B cell (primary cell): ENCODE data around the gene CFAP53. TPM values are rescaled to one million over a fixed set of nuclear protein-coding genes. Genes with fewer than 3 reads are reported as not detected.

Experiments used
- ATAC-seq: fragments of 200-7000 bp; cut with Tn5 transposase; one replicate; pipeline ENCODE4 v1.10.0; 2021; ENCODE audit warnings: low read depth, mild to moderate bottlenecking, moderate number of reproducible peaks, moderate library complexity
- CTCF ChIA-PET: fragments of 350-600 bp; sonication (Branson Sonifier 250); formaldehyde crosslinking; loops from one replicate; lab custom pipeline; 2021; ENCODE audit warnings: antibody characterized with exemption, inconsistent platforms; lab: Charles Lee
- POLR2A ChIA-PET: fragments of 350-600 bp; sonication (Branson Sonifier 250); formaldehyde crosslinking; loops from one replicate; lab custom pipeline; 2021; ENCODE audit warnings: antibody characterized with exemption; lab: Charles Lee
- DNase-seq: peaks from one replicate; pipeline ENCODE4 v3.0.0; 2013
- H2AFZ ChIP-seq: 2 replicates; pipeline ENCODE4 v1.6.1; 2012; ENCODE audit warnings: mild to moderate bottlenecking, low read depth, low read length; ENCODE audit not compliant: insufficient read depth, poor library complexity, severe bottlenecking
- H3K27ac ChIP-seq, 2 donors: 1 replicate in 1 of 2; 2 replicates in 1 of 2; pipeline ENCODE4 v1.5.1; 2012 to 2013; ENCODE audit warnings: low read length in 2 of 2, mild to moderate bottlenecking in 2 of 2, moderate library complexity in 1 of 2
- H3K27me3 ChIP-seq, 4 experiments: fragments of 200-600 bp in 1 of 4; sonication (generic) in 1 of 4; replicated peaks in 1 of 4; 1 replicate in 2 of 4; 2 replicates in 2 of 4; pipeline versions ENCODE4 v1.6.1 to v1.7.0; 2013 to 2016; ENCODE audit warnings: low read length in 3 of 4, mild to moderate bottlenecking in 2 of 4, mixed read lengths in 1 of 4, moderate library complexity in 1 of 4; ENCODE audit not compliant: insufficient read depth in 4 of 4, control insufficient read depth in 3 of 4; ENCODE audit errors: control extremely low read depth in 1 of 4
- H3K36me3 ChIP-seq, 2 experiments: replicated peaks in 1 of 2; 1 replicate in 1 of 2; 2 replicates in 1 of 2; pipeline versions ENCODE4 v1.6.1 to v1.7.1; 2013; ENCODE audit warnings: low read length in 1 of 2; ENCODE audit not compliant: insufficient read depth in 2 of 2, control insufficient read depth in 1 of 2; ENCODE audit errors: control extremely low read depth in 1 of 2, extremely low read depth in 1 of 2
- H3K4me1 ChIP-seq, 2 donors: fragments of 200-600 bp in 1 of 2; sonication (generic) in 1 of 2; 1 replicate in 1 of 2; 2 replicates in 1 of 2; pipeline versions ENCODE4 v1.5.1 to v1.6.1; 2013 to 2017; ENCODE audit warnings: low read length in 2 of 2; ENCODE audit not compliant: control insufficient read depth in 2 of 2, insufficient read depth in 2 of 2
- H3K4me2 ChIP-seq: replicated peaks from 2 replicates; pipeline ENCODE3; 2012; ENCODE audit warnings: mild to moderate bottlenecking, low read depth, low read length; ENCODE audit not compliant: poor library complexity, severe bottlenecking
- H3K4me3 ChIP-seq, 5 experiments: fragments of 200-600 bp in 1 of 5; sonication (generic) in 1 of 5; 1 replicate in 3 of 5; 2 replicates in 2 of 5; pipeline versions ENCODE4 v1.5.1 to v1.7.0; 2011 to 2016; ENCODE audit warnings: low read length in 4 of 5, mild to moderate bottlenecking in 4 of 5, low read depth in 2 of 5, control low read depth in 1 of 5, moderate library complexity in 1 of 5; ENCODE audit not compliant: insufficient read depth in 1 of 5; ENCODE audit errors: control extremely low read depth in 1 of 5, extremely low read depth in 1 of 5
- H3K79me2 ChIP-seq: fragments of 200-600 bp; sonication (generic); one replicate; pipeline ENCODE4 v1.6.0; 2016; ENCODE audit warnings: low read length; ENCODE audit not compliant: control insufficient read depth, insufficient read depth
- H3K9ac ChIP-seq: fragments of 200-600 bp; sonication (generic); 2 replicates; pipeline ENCODE4 v1.6.1; 2017; ENCODE audit warnings: mild to moderate bottlenecking, low read length, moderate library complexity
- H3K9me3 ChIP-seq, 3 donors: one replicate each; pipeline versions ENCODE4 v1.6.1 to v1.7.1; 2013; ENCODE audit warnings: low read length in 2 of 3; ENCODE audit not compliant: control insufficient read depth in 2 of 3, insufficient read depth in 1 of 3; ENCODE audit errors: control extremely low read depth in 1 of 3
- H4K20me1 ChIP-seq: 2 replicates; pipeline ENCODE4 v1.6.0; 2012; ENCODE audit warnings: mild to moderate bottlenecking, low read length; ENCODE audit not compliant: insufficient read depth, control insufficient read depth, poor library complexity, severe bottlenecking
- H3K27ac Mint-ChIP-seq: one replicate; pipeline ENCODE4 v1.8.0; 2021; ENCODE audit warnings: mixed read lengths
- H3K27me3 Mint-ChIP-seq: one replicate; pipeline ENCODE4 v1.8.0; 2021; ENCODE audit warnings: mixed read lengths
- H3K4me1 Mint-ChIP-seq: one replicate; pipeline ENCODE4 v1.8.0; 2021; ENCODE audit warnings: mixed read lengths
- H3K4me3 Mint-ChIP-seq: one replicate; pipeline ENCODE4 v1.8.0; 2021; ENCODE audit warnings: mixed read lengths
- H3K9me3 Mint-ChIP-seq: one replicate; pipeline ENCODE4 v1.8.0; 2022; ENCODE audit warnings: mixed read lengths; ENCODE audit not compliant: insufficient read depth
- EZH2 ChIP-seq: IDR thresholded peaks from 2 replicates; pipeline ENCODE4 v1.6.1; 2012; ENCODE audit warnings: borderline replicate concordance, low read depth, mild to moderate bottlenecking, moderate library complexity, low read length; ENCODE audit not compliant: insufficient read depth, poor library complexity, severe bottlenecking
- WGBS: methylation state at CpG from one replicate; pipeline ENCODE4 v1.1.5; 2013; ENCODE audit warnings: missing lambda C conversion rate; ENCODE audit not compliant: insufficient coverage; 5-methylcytosine and 5-hydroxymethylcytosine counted together
- intact Hi-C: fragments of 100-400 bp; cut with micrococcal nuclease; formaldehyde crosslinking; loops from one replicate; pipeline ENCODE4 v1.10.0; 2022
- polyA plus RNA-seq: library from polyadenylated mRNA; depleted of rRNA; stranded (reverse); fragments of >200 nt; gene quantifications from 2 replicates; pipeline ENCODE4 v1.2.3, GENCODE V29; 2012
- total RNA-seq, 2 donors: library from RNA; stranded (reverse); fragments of 120-200 nt in 1 of 2; gene quantifications; 1 replicate in 1 of 2; 2 replicates in 1 of 2; pipeline versions ENCODE4 v1.2.3 to v1.2.4, GENCODE V29; 2013 to 2022
- TF ChIP-seq, protein P1 (sequence below): fragments of 200-600 bp; IDR thresholded peaks from one replicate; pipeline ENCODE4 v1.8.0; 2022; ENCODE audit warnings: antibody characterized with exemption, mild to moderate bottlenecking

The CFAP53 gene
- total and polyA plus RNA-seq, 2 donors (not counting 1 experiment from before 2014, with no cell fraction given) = 0.04 to 0.79 TPM

- H3K27me3 ChIP-seq = no peaks in the 10 kb centered on the region
- no peak overlapping the region for H2AFZ ChIP-seq
- Mint-ChIP-seq H3K9me3 (no peaks in the 10 kb centered on the region), H3K27me3 (no peaks in the 10 kb centered on the region), H3K4me1 (peaks cover 42% of the 10 kb centered on the region), H3K4me3 (peak overlapping the region; percentile 98), H3K27ac (peak overlapping the region; percentile 94)
- CTCF ChIA-PET = interaction anchor here (1.2 kb wide), 1 partner anchor 71 kb away, joined by 3 read pairs; no protein-coding TSS in a partner anchor
- WGBS = 97% methylated on average over 23 of the region's 24 CpGs
- H3K4me3 ChIP-seq = no peak overlapping the region
- DNase-seq (peak; percentile 25), ATAC-seq (no peak)
- intact Hi-C loops = loop anchor here (5.0 kb wide), 2 partner anchors 912 to 1333 kb away; partner anchors contain the start of genes MEX3C and SMAD7
- POLR2A ChIA-PET = no interaction called here
- H3K9me3 ChIP-seq = no peaks in the 10 kb centered on the region
- H4K20me1 ChIP-seq = peaks cover 13% of the 10 kb centered on the region
- H3K9ac ChIP-seq = no peak overlapping the region
- H3K79me2 ChIP-seq = peaks cover 15% of the 10 kb centered on the region
- H3K4me2 ChIP-seq = peak overlapping the region; percentile 91
- peaks cover 0 to 42% of the 10 kb centered on the region in 2 experiments for H3K36me3 ChIP-seq
- TF ChIP-seq, protein P1, sequence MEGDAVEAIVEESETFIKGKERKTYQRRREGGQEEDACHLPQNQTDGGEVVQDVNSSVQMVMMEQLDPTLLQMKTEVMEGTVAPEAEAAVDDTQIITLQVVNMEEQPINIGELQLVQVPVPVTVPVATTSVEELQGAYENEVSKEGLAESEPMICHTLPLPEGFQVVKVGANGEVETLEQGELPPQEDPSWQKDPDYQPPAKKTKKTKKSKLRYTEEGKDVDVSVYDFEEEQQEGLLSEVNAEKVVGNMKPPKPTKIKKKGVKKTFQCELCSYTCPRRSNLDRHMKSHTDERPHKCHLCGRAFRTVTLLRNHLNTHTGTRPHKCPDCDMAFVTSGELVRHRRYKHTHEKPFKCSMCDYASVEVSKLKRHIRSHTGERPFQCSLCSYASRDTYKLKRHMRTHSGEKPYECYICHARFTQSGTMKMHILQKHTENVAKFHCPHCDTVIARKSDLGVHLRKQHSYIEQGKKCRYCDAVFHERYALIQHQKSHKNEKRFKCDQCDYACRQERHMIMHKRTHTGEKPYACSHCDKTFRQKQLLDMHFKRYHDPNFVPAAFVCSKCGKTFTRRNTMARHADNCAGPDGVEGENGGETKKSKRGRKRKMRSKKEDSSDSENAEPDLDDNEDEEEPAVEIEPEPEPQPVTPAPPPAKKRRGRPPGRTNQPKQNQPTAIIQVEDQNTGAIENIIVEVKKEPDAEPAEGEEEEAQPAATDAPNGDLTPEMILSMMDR = no peak
- no peak for TF ChIP-seq EZH2
- H3K4me1 ChIP-seq = peaks cover 15 to 24% of the 10 kb centered on the region in 2 donors
- H3K27ac ChIP-seq = no peak overlapping the region
These were observed 19.5 kb upstream of the CFAP53 start for GRCh38 chr18:50285631-50286321.

- H3K4me3 Mint-ChIP-seq = peak overlapping the region; percentile 63
These were observed 18.8 kb upstream of the CFAP53 start for GRCh38 chr18:50285071-50285470.

More at GRCh38 chr18:50285071-50285470, 18.8 kb upstream of the CFAP53 start:
- H3K27ac ChIP-seq = no peak overlapping the region
- CTCF ChIA-PET = no interaction called here
- H3K9me3 Mint-ChIP-seq = no peaks in the 10 kb centered on the region
- no peaks in the 10 kb centered on the region for H3K27me3 Mint-ChIP-seq
- no peak overlapping the region for H3K27ac Mint-ChIP-seq
- POLR2A ChIA-PET = no interaction called here
- no peak overlapping the region for H2AFZ ChIP-seq
- WGBS = 97% methylated on average over 10 of the region's 13 CpGs
- H3K4me1 Mint-ChIP-seq = peaks cover 49% of the 10 kb centered on the region
- H3K27me3 ChIP-seq = no peaks in the 10 kb centered on the region
- H3K4me3 ChIP-seq = no peak overlapping the region
- intact Hi-C loops = loop anchor here (5.0 kb wide), 2 partner anchors 912 to 1333 kb away; partner anchors contain the start of genes MEX3C and SMAD7
- peaks cover 22% of the 10 kb centered on the region for H3K79me2 ChIP-seq
- peaks cover 22 to 31% of the 10 kb centered on the region in 2 donors for H3K4me1 ChIP-seq
- H3K4me2 ChIP-seq = no peak overlapping the region
- TF ChIP-seq EZH2 = no peak
- TF ChIP-seq, protein P1 = no peak
- no peak overlapping the region for H3K9ac ChIP-seq
- no peaks in the 10 kb centered on the region for H3K9me3 ChIP-seq
- H4K20me1 ChIP-seq = peaks cover 20% of the 10 kb centered on the region
- DNase-seq (no peak), ATAC-seq (no peak)
- H3K36me3 ChIP-seq = peaks cover 0 to 42% of the 10 kb centered on the region in 2 experiments
